SK-N-SH (cell line): Measurements from ENCODE around the gene ITGA4. TPM values are rescaled to one million over a fixed set of nuclear protein-coding genes. Genes with fewer than 3 reads are reported as not detected.
A peak's percentile ranks its signal among the peaks of the same experiment; 100 is the strongest.

Experiments
- CTCF ChIA-PET: fragments of 300-600, 350-600 bp; formaldehyde crosslinking; extraction: SDS; loops from one replicate; lab custom pipeline; 2021; lab: Yijun Ruan, JAX
- POLR2A ChIA-PET: fragments of 350-600 bp; sonication (Branson Sonifier 250); formaldehyde crosslinking; extraction: SDS; loops from one replicate; lab custom pipeline; 2020; ENCODE audit warnings: antibody characterized with exemption, inconsistent platforms; lab: Yijun Ruan, JAX
- DNase-seq: peaks from one replicate; pipeline ENCODE4 v3.0.0; 2012
- H2AFZ ChIP-seq: fragments of 200-600 bp; sonication (generic); 2 replicates; pipeline ENCODE4 v1.8.1; 2016; ENCODE audit warnings: antibody characterized with exemption, mild to moderate bottlenecking, low read depth
- H3F3A ChIP-seq: fragments of 200-600 bp; sonication (generic); replicated peaks from 2 replicates; pipeline ENCODE3; 2016; ENCODE audit warnings: antibody characterized with exemption, mild to moderate bottlenecking; ENCODE audit not compliant: insufficient read depth
- H3K27ac ChIP-seq, 2 experiments: fragments of 200-500 bp in 1 of 2; fragments of 200-600 bp in 1 of 2; sonication (Bioruptor generic) in 1 of 2; sonication (generic), shearing (Covaris generic) in 1 of 2; 2 replicates each; pipeline versions ENCODE4 v1.5.1 to v1.6.1; 2014 to 2016; ENCODE audit warnings: low read depth in 2 of 2, inconsistent platforms in 1 of 2, low read length in 1 of 2, mild to moderate bottlenecking in 1 of 2, mixed read lengths in 1 of 2
- H3K27me3 ChIP-seq: fragments of 200-600 bp; sonication (generic), shearing (Covaris generic); 2 replicates; pipeline ENCODE4 v1.6.1; 2016; ENCODE audit warnings: mixed run types; ENCODE audit not compliant: insufficient read depth
- H3K36me3 ChIP-seq, 2 experiments: fragments of 200-500 bp in 1 of 2; fragments of 200-600 bp in 1 of 2; sonication (Bioruptor generic) in 1 of 2; sonication (generic) in 1 of 2; replicated peaks in 1 of 2; 2 replicates each; pipeline versions ENCODE3 to v1.5.1; 2014 to 2016; ENCODE audit warnings: low read length in 1 of 2, mild to moderate bottlenecking in 1 of 2; ENCODE audit not compliant: insufficient read depth in 2 of 2, control insufficient read depth in 1 of 2
- H3K4me1 ChIP-seq, 2 experiments: fragments of 200-500 bp in 1 of 2; fragments of 200-600 bp in 1 of 2; sonication (Bioruptor generic) in 1 of 2; sonication (generic), shearing (Covaris generic) in 1 of 2; 2 replicates each; pipeline versions ENCODE4 v1.5.1 to v1.6.1; 2014 to 2016; ENCODE audit warnings: low read depth in 1 of 2, low read length in 1 of 2, mixed run types in 1 of 2; ENCODE audit not compliant: insufficient read depth in 2 of 2, control insufficient read depth in 1 of 2
- H3K4me2 ChIP-seq: fragments of 200-600 bp; sonication (generic), shearing (Covaris generic); 2 replicates; pipeline ENCODE4 v1.6.1; 2017; ENCODE audit warnings: mixed run types
- H3K4me3 ChIP-seq, 2 experiments: fragments of 200-500 bp in 1 of 2; fragments of 200-600 bp in 1 of 2; sonication (Bioruptor generic) in 1 of 2; sonication (generic), shearing (Covaris generic) in 1 of 2; 2 replicates each; pipeline versions ENCODE4 v1.5.1 to v1.8.1; 2014 to 2016; ENCODE audit warnings: low read depth in 2 of 2, inconsistent platforms in 1 of 2, low read length in 1 of 2, mild to moderate bottlenecking in 1 of 2, mixed read lengths in 1 of 2, moderate library complexity in 1 of 2
- H3K79me2 ChIP-seq: fragments of 200-600 bp; sonication (generic); 2 replicates; pipeline ENCODE4 v1.8.1; 2017; ENCODE audit warnings: mild to moderate bottlenecking; ENCODE audit not compliant: insufficient read depth
- H3K9ac ChIP-seq: fragments of 200-600 bp; sonication (generic); 2 replicates; pipeline ENCODE4 v1.6.1; 2017; ENCODE audit warnings: mixed run types
- H3K9me2 ChIP-seq: fragments of 200-600 bp; sonication (generic); 2 replicates; pipeline ENCODE4 v1.6.1; 2017; ENCODE audit warnings: mixed run types
- H3K9me3 ChIP-seq: fragments of 200-600 bp; sonication (generic); 2 replicates; pipeline ENCODE4 v1.6.1; 2017; ENCODE audit warnings: mixed run types, mild to moderate bottlenecking, moderate library complexity
- H4K20me1 ChIP-seq: fragments of 200-600 bp; sonication (generic); 2 replicates; pipeline ENCODE4 v1.6.1; 2017; ENCODE audit warnings: mild to moderate bottlenecking, mixed run types; ENCODE audit not compliant: insufficient read depth
- EZH2phosphoT487 ChIP-seq: fragments of 200-600 bp; sonication (generic); IDR thresholded peaks from 2 replicates; pipeline ENCODE4 v1.6.1; 2017; ENCODE audit warnings: low read depth, mixed run types, mild to moderate bottlenecking, antibody characterized with exemption, moderate library complexity, borderline replicate concordance
- FOSL2 ChIP-seq: IDR thresholded peaks from 2 replicates; pipeline ENCODE4 v1.4.0; 2012; ENCODE audit warnings: low read depth, mild to moderate bottlenecking, moderate library complexity, borderline replicate concordance
- FOXJ3 ChIP-seq: sonication (generic); formaldehyde crosslinking; IDR thresholded peaks from 2 replicates; pipeline ENCODE4 v1.5.1; 2020; ENCODE audit warnings: mild to moderate bottlenecking, missing genetic modification reagents
- FOXM1 ChIP-seq: IDR thresholded peaks from 2 replicates; pipeline ENCODE4 v1.4.0; 2012; ENCODE audit warnings: low read depth, mild to moderate bottlenecking
- JUND ChIP-seq: IDR thresholded peaks from 2 replicates; pipeline ENCODE4 v1.4.0; 2012
- MXI1 ChIP-seq: IDR thresholded peaks from 2 replicates; pipeline ENCODE4 v1.6.1; 2012; ENCODE audit warnings: mild to moderate bottlenecking, low read depth, low read length, improper control_type of control experiment
- NFIC ChIP-seq: IDR thresholded peaks from 2 replicates; pipeline ENCODE4 v1.4.0; 2012; ENCODE audit warnings: borderline replicate concordance
- RCOR1 ChIP-seq: fragments of 150-350 bp; IDR thresholded peaks from 2 replicates; pipeline ENCODE4 v1.6.1; 2017; ENCODE audit warnings: antibody characterized with exemption, low read length
- RFX5 ChIP-seq: IDR thresholded peaks from 2 replicates; pipeline ENCODE4 v1.6.1; 2012; ENCODE audit warnings: mild to moderate bottlenecking, improper control_type of control experiment, low read length
- SMC3 ChIP-seq: IDR thresholded peaks from 2 replicates; pipeline ENCODE4 v1.6.1; 2012; ENCODE audit warnings: low read depth, low read length, improper control_type of control experiment
- TAF1 ChIP-seq: IDR thresholded peaks from 2 replicates; pipeline ENCODE4 v1.6.1; 2012; ENCODE audit warnings: low read depth, mild to moderate bottlenecking, low read length, moderate library complexity, borderline replicate concordance
- TCF12 ChIP-seq: IDR thresholded peaks from 2 replicates; pipeline ENCODE4 v1.4.0; 2012
- YY1 ChIP-seq: IDR thresholded peaks from 2 replicates; pipeline ENCODE4 v1.4.0; 2012; ENCODE audit warnings: low read depth, mild to moderate bottlenecking
- WGBS: methylation state at CpG from one replicate; pipeline ENCODE4 v1.1.6; 2017; ENCODE audit warnings: low lambda C conversion rate; 5-methylcytosine and 5-hydroxymethylcytosine counted together
- polyA plus RNA-seq, 3 experiments: library from polyadenylated mRNA; depleted of rRNA; stranded (reverse); fragments of >200 nt; gene quantifications; 2 replicates each; pipeline ENCODE4 v1.2.3, GENCODE V29; 2012
- TF ChIP-seq, protein P1 (sequence below): IDR thresholded peaks from 2 replicates; pipeline ENCODE4 v1.4.0; 2012; ENCODE audit warnings: low read depth, borderline replicate concordance
- TF ChIP-seq, protein P2 (sequence below): IDR thresholded peaks from 2 replicates; pipeline ENCODE4; 2012
- TF ChIP-seq, protein P3 (sequence below): IDR thresholded peaks from 2 replicates; pipeline ENCODE4 v1.4.0; 2012; ENCODE audit warnings: low read depth

Gene ITGA4
- polyA plus RNA-seq, 1 of the 3 experiments (the other 2 are of a cell fraction), result 10.5 TPM

DNA sequence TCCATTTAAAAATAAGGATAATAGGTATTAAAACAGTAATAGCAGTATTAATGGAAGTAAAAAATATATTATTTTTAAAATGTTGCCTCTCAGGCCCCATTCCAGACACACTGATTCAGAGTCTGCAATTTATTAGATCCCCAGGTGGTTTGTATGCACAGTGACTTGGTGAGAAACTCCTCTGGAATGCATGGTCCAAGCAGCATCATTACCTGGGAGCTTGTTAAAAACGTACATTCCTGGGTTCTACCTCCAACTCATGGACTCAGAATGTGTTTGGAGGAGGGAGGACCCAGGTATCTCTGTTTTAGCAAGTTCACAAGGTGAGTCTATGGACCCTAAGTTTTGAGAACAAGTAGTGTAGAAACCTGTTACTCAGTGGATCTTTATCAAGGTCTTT, 95.6 kb downstream of the ITGA4 start:
- Histone ChIP-seq H3K36me3 (no peaks in the 10 kb centered on the region), H3K9me3 (no peaks in the 10 kb centered on the region), H4K20me1 (no peaks in the 10 kb centered on the region), H3K27ac (peak overlapping the region; percentile 30 to 58; a peak in 2 of 4 replicates), H3F3A (peaks cover 9% of the 10 kb centered on the region), H3K4me2 (peak overlapping the region; percentile 13; the same call in 1 of the 2 replicates), H3K4me3 (no peak overlapping the region), H3K79me2 (no peaks in the 10 kb centered on the region), H3K27me3 (no peaks in the 10 kb centered on the region), H2AFZ (no peak overlapping the region), H3K9me2 (no peaks in the 10 kb centered on the region), H3K4me1 (peaks cover 0 to 5% of the 10 kb centered on the region in 2 experiments; a peak in 2 of 4 replicates), H3K9ac (no peak overlapping the region)
- ChIA-PET CTCF (no interaction called here), POLR2A (no interaction called here)
- DNase-seq, result no peak
- TF ChIP-seq YY1 (no peak), JUND (peak; percentile 15; the same call in 1 of the 2 replicates), FOSL2 (peak; percentile 40; the same call in 1 of the 2 replicates), EZH2phosphoT487 (no peak), TAF1 (no peak), TCF12 (peak; percentile 6; the same call in 1 of the 2 replicates)
- TF ChIP-seq, protein P1, sequence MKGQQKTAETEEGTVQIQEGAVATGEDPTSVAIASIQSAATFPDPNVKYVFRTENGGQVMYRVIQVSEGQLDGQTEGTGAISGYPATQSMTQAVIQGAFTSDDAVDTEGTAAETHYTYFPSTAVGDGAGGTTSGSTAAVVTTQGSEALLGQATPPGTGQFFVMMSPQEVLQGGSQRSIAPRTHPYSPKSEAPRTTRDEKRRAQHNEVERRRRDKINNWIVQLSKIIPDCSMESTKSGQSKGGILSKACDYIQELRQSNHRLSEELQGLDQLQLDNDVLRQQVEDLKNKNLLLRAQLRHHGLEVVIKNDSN, result 0 out of 2 replicates have a peak, but pooled peaks have one; percentile 54
- TF ChIP-seq, protein P2, sequence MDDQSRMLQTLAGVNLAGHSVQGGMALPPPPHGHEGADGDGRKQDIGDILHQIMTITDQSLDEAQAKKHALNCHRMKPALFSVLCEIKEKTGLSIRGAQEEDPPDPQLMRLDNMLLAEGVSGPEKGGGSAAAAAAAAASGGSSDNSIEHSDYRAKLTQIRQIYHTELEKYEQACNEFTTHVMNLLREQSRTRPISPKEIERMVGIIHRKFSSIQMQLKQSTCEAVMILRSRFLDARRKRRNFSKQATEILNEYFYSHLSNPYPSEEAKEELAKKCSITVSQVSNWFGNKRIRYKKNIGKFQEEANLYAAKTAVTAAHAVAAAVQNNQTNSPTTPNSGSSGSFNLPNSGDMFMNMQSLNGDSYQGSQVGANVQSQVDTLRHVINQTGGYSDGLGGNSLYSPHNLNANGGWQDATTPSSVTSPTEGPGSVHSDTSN, result 0 out of 2 replicates have a peak, but pooled peaks have one; percentile 8
- 0% methylated on average over 1 of the region's 1 CpG for WGBS

DNA sequence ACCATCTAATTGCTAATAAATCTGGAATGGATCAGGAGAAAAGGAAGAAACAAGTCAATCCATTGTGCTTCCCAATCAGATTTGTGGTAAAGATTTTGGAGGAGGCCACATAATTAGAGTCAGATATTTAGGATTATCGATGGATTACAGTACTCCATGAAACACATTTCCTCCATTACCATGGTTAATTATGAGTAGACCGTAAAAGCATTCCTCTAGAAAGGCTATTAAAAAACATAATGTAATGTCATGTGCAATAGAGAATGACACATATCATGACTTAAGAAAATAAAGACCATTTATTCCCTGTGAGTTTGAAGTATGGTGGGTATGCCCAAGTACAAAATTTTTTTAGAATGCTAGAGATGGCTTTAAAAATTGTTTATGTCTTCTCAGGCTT, 96.1 kb downstream of the ITGA4 start:
- no peaks in the 10 kb centered on the region for H3K27me3 ChIP-seq
- CTCF ChIA-PET, result interaction anchor here (0.8 to 0.9 kb wide), 2 partner anchors 9 to 162 kb away, joined by 3 read pairs; no protein-coding TSS in a partner anchor

More for the DNA sequence above, 96.1 kb downstream of the ITGA4 start:
- Histone ChIP-seq H3K9me3 (no peaks in the 10 kb centered on the region), H3K9ac (no peak overlapping the region), H3K4me3 (no peak overlapping the region), H3K36me3 (no peaks in the 10 kb centered on the region), H4K20me1 (no peaks in the 10 kb centered on the region), H3K4me1 (peaks cover 0 to 5% of the 10 kb centered on the region in 2 experiments; a peak in 2 of 4 replicates), H3F3A (peaks cover 9% of the 10 kb centered on the region), H3K4me2 (peak overlapping the region; percentile 13; the same call in 1 of the 2 replicates), H2AFZ (no peak overlapping the region), H3K79me2 (no peaks in the 10 kb centered on the region), H3K27ac (peak overlapping the region; percentile 30 to 58; a peak in 3 of 4 replicates), H3K9me2 (no peaks in the 10 kb centered on the region)
- peak; percentile 34; the same call in 1 of the 2 replicates for TF ChIP-seq FOXM1
- TF ChIP-seq FOSL2, result no peak
- TF ChIP-seq, protein P2, result 0 out of 2 replicates have a peak, but pooled peaks have one; percentile 45
- TF ChIP-seq MXI1, result no peak
- TF ChIP-seq RFX5, result no peak
- TF ChIP-seq RCOR1, result no peak
- no peak for TF ChIP-seq SMC3
- no peak for TF ChIP-seq TAF1
- TF ChIP-seq, protein P3, sequence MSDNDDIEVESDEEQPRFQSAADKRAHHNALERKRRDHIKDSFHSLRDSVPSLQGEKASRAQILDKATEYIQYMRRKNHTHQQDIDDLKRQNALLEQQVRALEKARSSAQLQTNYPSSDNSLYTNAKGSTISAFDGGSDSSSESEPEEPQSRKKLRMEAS, result no peak
- TF ChIP-seq, protein P1, result no peak
- TF ChIP-seq FOXJ3 (CRISPR knock-in tag), result no peak
- no peak for TF ChIP-seq NFIC
- POLR2A ChIA-PET, result no interaction called here
- 21% methylated on average over 2 of the region's 2 CpGs for WGBS
- DNase-seq, result no peak
